GM18507 (cell line): ENCODE data around the gene UPB1.
"Not testable (repeated sequence)": the region's sequence is repeated elsewhere in the genome, so short reads cannot be mapped to it uniquely, and the experiment has no call there.

Source experiments
- DNase-seq: peaks from one replicate; pipeline ENCODE4 v3.0.0; 2011; ENCODE audit warnings: low read depth; ENCODE audit not compliant: insufficient read length; ENCODE audit errors: extremely low spot score
- FAIRE-seq: peaks from 2 replicates; lab custom pipeline; 2011; peaks lifted over from hg19 to GRCh38; lab: Jason Lieb, UNC

Gene UPB1

DNA sequence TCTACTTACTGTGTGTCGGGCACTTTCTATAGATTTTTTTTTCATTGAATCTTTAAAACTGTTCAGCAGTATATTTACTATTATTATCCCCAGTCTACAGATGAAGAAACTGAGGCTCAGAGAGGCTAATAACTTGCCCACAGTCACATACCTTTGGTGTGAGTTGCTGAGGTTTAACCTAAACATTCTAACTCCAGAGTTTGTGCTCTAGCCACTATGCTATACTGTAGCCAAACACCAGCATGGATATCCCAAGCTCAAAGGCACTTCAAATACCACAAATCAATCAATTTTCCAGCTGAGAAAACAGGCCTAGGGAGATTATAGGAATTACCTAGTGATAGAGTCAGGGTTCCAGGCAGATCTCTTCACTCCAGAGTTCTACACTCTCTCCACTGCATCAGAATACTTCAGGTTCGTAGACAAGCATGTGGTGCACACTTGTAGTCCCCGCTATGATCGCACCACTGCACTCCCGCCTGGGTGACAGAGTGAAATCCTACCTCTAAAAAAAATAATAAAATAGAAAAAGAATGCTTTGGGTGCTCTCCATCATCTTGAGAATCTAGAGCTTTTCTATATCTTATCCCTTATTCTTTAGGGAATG, 20.4 kb upstream of the UPB1 start:
- FAIRE-seq (no peak), DNase-seq (no peak)

GRCh38 chr22:24481641-24482040, 13.5 kb upstream of the UPB1 start:
- DNase-seq (no peak), FAIRE-seq (no peak)

DNA sequence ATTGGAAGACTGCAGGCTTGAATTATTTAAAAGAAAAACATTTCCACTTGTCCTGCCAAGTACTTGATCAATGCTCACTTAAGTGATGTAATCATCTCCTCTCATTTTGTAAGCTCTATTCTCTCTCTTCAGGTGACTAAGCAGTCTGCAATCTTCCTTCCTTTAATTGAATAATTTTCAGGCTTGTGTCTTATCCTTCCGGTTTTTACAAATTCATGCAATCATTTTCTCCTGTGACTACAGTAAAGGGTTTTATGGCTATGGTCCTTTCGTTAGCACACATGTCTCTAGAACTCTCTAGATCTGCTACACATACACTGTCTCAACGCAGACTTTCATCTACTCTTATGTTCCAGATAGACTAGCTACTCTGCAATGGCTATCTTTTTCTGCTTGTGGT, 12.6 kb upstream of the UPB1 start:
- FAIRE-seq, result no peak
- DNase-seq, result no peak

DNA sequence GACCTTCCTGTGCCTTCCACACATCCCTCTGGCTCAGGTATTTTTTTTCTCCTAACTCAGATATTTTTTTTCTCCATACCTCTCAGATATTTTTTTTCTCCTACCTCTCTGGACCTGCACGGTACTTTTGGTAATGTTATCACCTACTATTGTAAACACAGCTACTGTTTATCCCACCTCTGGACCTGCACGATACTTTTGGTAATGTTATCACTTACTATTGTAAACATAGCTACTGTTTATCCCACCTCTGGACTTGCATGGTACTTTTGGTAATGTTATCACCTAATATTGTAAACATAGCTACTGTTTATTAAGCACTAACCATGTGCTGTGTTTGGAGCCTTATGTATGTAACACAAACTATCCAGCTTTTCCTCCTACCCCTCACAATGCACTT, 12.1 kb upstream of the UPB1 start:
- FAIRE-seq (no peak), DNase-seq (no peak)

DNA sequence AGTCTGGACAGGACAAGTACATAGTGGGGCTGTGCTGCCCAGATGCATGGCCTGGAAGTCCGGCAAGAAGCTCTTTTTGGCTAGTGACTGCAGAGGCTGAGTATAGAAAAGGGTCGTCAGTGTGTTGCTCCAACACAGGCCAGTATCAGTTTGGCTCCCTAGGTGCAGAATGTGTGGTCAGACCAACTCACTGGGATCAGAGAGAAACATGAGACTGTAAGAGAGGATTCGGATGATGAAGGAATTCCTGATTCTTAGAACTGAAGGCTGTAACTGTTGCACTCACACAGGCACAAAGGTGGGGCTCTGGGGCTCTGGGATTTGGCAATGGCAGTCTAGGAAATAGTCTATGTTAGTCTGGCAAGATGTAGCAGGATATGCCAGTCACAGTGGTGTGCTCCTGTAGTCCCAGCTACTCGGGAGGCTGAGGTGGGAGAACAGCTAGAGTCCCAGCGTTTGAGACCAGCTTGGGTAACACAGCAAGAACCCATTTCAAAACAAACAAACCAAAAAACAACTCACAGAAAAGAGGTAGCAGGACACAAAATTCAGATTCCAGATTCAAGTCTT, 11.1 kb upstream of the UPB1 start:
- FAIRE-seq, result no peak
- no peak for DNase-seq

DNA sequence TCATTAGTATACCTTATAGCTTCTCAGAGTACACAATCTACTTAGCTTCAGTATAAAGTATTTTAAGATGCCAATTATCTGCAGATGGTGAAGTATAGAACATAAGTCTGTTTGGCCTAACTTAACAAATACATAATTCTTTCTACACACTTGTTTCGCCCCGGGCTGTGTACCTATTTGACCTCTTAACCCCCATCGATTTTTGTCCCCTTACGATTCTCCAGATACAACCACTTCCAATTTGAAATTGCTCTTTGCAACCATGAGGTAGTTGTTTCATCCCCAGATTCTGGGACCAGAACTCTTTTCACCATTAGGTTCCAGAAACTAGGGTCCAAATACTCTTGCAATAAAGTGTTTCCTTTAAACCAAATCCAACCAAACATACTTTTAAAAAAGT, 10.0 kb upstream of the UPB1 start:
- FAIRE-seq (no peak), DNase-seq (no peak)

- FAIRE-seq, result no peak
- DNase-seq, result no peak
Measured at GRCh38 chr22:24485608-24486007, 9.5 kb upstream of the UPB1 start.

DNA sequence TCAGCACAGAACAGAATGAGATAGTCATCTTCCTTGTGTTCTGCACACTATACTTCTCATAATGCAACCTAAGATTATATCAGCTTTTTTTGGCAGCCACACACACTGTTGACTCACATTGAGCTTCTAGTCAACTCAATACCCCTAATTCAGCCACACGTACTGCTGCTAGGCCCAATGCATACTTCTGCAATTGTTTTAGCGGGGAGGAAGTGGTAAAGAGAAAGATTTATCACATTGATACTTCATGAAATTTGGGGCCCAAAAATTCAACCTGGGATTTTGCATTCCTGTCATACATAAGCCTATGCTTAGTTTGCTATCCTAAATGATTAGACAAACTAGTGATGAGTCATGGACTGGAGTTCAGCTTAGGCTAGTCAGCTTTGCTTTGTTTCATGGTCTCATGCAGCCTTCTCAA, 8.6 kb upstream of the UPB1 start:
- no peak for FAIRE-seq
- DNase-seq, result no peak

- FAIRE-seq, result no peak
- no peak for DNase-seq
Measured at GRCh38 chr22:24489011-24489410, 6.1 kb upstream of the UPB1 start.

DNA sequence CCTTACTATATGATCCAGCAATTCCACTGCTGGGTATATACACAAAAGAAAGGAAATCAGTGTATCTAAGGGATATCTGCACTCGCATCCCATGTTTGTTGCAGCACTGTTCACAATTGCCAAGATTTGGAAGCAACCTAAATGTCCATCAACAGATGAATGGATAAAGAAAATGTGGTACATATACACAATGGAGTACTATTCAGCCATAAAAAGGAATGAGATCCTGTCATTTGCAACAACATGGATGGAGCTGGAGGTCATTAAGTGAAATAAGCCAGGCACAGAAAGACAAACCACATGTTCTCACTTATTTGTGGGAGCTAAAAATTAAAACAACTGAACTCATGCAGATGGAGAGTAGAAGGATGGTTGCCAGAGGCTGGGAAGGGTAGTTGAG, 5.7 kb upstream of the UPB1 start:
- FAIRE-seq, result not testable (repeated sequence)

GRCh38 chr22:24492391-24492790, 2.7 kb upstream of the UPB1 start:
- DNase-seq (no peak), FAIRE-seq (no peak)

More for the DNA sequence above, 5.7 kb upstream of the UPB1 start:
- not testable (repeated sequence) for DNase-seq

DNA sequence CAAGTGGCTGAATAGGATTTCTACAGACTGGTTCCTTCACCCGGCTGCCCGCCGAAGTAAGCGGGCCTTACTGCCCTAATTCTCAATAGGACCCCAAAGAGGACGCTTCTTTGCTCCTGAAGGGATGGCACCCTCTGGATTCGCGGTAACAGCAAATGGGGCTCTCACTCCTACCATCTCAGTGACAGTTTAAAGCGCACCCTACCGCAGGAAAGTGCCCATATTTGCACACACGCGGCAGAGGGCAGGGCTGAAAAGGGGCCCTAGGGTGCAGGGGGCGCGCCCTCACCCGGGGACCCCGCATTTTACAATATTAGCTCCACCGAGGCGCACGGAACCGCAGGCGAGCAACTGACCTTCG, 985 bp upstream of the UPB1 start:
- no peak for FAIRE-seq
- no peak for DNase-seq

DNA sequence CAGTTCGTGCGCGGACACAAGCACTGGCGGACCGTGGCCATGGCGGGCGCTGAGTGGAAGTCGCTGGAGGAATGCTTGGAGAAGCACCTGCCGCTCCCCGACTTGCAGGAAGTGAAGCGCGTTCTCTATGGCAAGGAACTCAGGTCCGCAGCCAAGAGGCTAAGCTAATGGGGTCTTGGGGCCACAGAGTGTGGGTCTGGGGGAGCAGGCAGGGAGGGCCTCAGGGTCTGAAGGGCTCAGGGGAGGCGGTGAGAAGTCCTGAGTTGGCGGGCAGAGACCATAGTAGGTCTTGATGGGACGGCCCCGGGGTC, 188 bp downstream of the UPB1 start:
- no peak for DNase-seq
- FAIRE-seq, result no peak

GRCh38 chr22:24496234-24496633, 1.1 kb downstream of the UPB1 start:
- DNase-seq (no peak), FAIRE-seq (no peak)

- FAIRE-seq (no peak), DNase-seq (no peak)
Measured at GRCh38 chr22:24496661-24497060, 1.5 kb downstream of the UPB1 start.

DNA sequence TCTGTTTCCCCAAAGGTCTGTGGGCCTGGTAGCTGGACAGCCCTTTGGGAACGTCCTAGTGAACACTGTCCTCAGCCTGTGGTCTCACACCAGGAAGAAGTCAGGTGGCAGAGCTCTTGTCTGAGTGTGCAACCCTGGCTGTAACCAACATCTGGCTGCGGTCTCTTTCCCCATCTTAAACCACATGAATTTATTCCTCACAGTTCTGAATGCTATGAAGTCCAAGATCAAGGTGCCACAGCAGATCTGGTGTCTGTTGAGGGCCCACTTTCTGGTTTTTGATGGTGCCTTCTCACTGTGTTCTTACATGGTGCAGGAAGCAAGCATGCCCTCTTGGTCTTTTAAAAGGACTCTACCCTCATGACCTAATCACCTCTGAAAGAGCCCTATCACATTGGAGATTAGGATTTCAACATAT, 2.7 kb downstream of the UPB1 start:
- DNase-seq, result no peak
- FAIRE-seq, result no peak

DNA sequence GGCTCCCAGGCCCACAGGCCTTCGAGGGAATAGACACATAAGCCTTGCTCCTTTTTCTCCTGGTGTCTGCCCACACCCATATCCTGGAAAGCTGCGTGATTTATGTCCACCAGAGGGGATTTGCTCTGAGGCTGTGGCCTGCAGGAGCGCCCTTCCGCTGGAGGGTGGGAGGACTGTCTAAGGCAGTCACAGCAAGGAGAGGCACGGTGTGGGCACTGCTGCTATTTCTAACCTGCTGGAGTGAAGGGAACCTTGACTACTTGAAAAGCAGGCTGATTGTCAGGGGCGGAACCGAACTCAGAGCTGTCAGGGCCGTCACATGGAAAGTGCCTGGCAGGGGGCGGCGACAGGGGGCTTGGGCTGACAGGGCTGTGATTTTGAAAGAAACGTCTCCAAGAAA, 3.7 kb downstream of the UPB1 start:
- FAIRE-seq (no peak), DNase-seq (no peak)

DNA sequence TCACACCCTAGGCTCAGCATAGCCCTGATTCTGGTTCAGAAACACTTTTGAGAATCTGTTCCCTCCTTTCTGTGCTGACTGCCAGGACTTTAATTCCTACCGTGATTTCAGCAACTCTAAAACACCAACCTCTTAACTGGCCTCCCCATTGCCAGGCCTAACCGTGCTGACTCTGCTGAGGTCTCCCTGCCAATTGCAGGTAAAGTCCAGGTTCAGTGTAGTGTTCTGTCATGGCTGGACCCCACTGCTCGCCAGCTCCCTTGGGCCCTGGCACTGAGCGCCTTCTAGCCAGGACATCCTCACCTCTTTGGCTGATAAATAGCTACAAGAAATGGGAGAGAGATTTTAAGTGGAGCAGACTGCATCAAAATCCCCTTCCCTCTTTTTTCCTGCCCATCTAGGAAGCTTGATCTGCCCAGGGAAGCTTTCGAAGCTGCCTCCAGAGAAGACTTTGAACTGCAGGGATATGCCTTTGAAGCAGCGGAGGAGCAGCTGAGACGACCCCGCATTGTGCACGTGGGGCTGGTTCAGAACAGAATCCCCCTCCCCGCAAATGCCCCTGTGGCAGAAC, 4.7 kb downstream of the UPB1 start:
- DNase-seq, result no peak
- no peak for FAIRE-seq

DNA sequence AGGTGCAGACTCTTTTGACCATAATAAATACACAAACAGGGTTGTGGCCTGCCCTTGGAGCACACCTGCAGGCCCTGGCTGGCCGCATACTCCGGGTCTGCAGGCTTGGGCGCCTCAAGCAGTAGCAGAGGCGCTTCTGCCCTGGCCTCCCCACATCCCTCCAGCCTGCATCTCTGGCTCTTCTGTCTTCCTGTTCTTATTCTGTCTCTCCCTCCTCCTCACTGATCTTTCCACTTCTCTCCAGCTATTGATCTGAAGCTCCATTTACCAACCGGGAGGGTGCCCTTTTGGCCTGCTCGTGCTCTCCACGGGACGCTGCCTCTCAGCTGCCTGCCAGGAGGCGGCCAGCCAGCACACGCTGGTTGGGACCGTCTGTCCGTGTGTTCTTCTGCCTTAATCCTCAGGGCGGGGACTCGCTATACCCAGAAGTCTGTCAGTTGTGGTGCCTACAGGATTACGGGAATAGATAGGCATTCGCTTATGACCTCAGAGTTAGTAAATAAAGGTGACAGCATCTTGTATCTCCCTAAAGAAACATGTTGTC, 5.2 kb downstream of the UPB1 start:
- FAIRE-seq (no peak), DNase-seq (no peak)

DNA sequence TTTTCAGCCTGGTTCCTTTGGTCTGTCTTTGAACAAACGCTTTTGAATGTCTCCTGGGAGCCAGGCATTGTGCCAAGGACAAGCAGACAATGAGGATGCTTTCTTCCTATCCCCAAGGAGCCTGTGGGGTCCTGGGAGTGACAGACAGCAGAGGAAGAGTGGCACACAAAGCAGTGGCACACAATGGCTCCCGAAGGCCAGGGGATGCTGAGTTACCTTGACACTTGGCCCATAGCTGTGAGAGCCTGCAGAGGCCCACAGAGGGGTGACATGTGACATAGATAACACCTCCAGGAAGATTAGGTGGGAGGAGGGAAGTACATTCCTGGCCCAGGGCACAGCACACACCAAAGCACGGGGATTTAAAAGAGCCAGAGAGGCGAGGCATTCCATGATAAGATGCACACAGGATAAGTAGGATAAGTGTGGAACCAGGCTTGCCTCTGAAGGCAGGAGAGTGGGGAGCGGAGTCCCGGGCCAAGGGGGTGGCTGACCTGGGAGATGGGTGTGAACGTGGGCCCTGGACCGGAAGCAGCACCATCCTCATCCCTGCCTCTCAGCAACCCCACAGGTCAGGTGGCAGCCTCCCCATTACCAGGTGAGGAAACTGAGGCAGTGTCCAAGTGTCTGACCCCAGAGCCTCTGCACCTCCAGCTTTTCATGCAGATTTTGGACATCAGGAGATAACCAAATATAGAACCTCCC, 6.3 kb downstream of the UPB1 start:
- DNase-seq (no peak), FAIRE-seq (no peak)

DNA sequence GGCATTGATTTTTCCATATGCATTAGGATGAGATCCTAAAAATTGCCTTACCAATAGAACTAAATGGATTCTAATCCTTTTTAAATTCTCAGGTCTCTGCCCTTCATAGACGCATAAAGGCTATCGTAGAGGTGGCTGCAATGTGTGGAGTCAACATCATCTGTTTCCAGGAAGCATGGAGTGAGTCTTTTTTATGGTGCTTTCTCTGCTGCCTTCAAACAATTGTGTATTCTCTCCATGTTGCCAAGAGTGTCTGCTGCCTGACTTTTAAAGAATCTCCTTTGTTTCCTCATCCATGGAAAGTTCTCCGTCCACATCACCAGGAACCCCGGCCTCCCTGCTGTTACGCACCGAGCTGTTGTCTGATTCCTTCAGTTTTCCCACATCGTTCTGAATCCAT, 6.9 kb downstream of the UPB1 start:
- FAIRE-seq (no peak), DNase-seq (no peak)
